ENCODE results near the gene CYSTM1.

CYSTM1 gene

GRCh38 chr5:140239461-140239860, 64.5 kb downstream of the CYSTM1 start:
- no peak for DNase-seq

DNA sequence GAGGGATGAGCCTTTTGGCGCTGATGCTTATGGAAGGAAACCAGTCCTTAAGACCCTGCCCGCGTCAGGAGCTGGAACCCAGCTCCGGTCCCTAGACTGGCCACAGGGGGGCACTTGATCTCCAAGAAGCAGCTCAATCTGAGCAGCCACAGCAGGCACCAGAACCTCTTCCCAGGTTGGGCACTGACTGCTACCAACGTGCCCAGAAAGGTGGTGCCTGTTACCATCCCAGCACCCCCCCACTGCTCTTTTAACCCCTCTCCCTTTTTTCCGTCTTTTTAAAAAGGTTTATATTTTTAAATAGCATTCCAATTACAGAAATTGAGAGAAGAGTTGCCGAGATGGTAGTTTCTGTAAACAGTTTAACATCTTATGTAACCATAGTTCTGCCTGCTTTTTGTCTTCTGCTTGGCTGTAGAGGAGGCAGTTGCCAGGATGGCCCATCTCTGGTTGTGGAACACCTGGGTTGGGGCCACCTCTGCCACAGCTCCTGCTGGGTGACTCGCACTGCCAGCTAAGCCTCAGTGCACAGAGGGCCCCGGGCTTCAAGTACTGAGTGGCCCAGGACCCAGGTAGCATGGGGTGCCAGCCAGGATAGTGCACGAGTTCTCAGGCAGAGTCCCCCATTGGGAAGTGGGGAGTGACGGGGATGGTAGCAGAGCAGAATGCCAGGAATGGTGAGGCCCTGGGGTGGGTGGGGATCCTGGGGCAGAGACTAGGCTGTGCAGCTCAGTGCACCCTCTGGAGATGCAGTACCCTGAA, 65.1 kb downstream of the CYSTM1 start:
- peak; percentile 80 for DNase-seq

DNA sequence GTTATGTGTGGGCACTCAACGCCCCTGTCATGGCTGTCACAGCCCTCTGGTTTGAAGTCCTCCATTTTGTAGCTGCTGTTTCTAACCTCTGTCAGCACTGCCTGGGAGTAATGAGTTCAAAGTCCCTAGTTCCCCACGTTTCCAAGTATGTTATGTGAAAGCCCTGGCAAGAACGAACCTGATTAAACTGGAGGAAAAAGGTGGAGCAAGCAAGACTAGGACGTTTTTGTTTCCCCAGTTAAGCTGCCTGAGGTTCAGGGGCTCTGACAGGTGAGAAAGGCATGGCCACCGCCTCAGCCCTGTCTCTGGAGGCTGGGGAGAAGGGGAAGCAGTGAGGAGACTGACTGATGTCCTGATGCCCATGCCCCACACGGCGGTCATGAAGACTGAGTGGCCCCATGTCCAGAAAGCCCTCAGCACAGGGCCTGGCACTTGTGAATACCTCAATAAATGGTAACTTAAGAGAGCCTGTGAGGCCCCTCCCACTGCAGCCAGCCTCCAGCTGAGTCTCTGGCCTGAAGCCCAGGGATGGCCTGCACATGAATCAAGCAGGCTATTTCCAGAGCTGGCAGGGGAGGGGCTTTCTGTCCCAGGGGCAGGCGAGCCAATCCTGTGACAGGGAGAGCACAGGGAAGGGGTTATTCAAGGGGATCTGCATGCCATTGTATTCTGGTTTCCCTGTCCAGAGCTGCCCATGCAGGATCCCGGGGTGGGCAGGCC, 66.2 kb downstream of the CYSTM1 start:
- peak; percentile 56 for DNase-seq

- no peak for DNase-seq
Measured at GRCh38 chr5:140242099-140242498, 67.1 kb downstream of the CYSTM1 start.

GRCh38 chr5:140242890-140243585, 68.0 kb downstream of the CYSTM1 start:
- no peak for DNase-seq

DNA sequence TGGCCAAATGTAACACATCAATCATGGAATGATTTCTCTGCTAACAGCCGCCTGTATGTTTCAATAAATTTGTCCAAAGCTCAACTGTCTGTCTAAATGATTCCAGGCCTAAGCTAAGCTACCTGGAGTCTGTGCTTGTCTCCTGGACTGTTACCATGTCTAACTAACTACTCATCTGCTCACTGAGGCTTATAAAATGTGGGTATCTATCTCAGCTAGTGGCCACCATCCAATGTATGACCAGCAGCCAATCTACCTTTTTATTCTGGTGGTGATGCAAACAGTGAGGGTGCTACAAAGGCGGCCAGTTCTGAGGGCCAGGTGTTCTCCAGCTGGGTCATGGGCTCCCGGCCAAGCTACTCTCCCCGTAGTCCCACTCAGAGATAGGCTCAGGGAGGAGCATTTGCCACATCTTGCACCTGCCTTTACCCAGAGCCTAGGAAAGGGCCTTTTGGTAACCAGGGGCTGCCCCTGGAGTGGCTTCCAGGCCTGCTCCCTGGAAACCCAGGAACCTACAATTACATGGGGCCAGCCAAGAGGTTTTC, 68.8 kb downstream of the CYSTM1 start:
- DNase-seq, result no peak

DNA sequence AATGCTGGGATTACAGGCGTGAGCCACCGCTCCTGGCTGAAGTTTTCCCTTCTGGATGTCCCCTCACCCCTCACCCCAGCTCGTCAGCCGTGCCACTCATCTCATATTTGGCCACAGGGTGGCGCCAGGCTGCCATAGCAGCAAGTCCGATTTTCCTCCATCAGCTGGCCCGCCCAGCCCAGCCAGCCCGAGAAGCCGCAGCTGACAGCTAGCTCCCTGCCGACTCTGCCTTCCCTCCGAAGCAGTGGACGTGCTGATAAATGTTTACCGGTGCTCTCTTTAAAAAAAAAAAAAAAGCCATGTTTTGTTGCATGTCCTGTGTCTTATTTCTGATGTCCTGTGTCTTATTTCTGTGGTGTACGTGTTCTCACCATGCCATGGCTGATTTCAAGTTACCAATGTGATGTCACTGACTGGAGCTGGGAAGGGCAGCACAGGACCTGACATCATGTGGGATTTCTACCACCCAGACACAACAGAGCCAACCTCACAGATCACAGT, 69.6 kb downstream of the CYSTM1 start:
- DNase-seq, result peak; percentile 91

- DNase-seq, result peak; percentile 24
Measured at GRCh38 chr5:140245341-140245740, 70.4 kb downstream of the CYSTM1 start.

DNA sequence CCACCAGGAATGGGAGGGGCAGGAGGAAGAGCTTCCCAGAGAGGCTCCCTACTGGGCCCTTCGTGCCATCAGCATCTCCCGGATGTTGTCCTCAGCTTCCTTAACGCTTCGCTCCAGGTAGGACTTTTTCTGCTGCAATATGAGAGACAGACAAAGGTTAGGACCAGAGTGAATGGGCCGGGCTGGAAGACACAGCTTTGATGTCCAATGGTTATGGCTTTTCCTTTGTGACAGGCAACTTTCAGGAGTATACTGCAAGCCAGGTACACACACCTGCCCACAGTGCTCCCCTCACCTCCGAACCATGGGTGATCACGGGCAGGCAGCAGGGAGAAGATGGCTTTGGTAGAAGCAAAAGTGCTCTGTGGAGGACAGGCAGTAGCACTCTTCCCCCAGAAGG, 70.9 kb downstream of the CYSTM1 start:
- no peak for DNase-seq

DNA sequence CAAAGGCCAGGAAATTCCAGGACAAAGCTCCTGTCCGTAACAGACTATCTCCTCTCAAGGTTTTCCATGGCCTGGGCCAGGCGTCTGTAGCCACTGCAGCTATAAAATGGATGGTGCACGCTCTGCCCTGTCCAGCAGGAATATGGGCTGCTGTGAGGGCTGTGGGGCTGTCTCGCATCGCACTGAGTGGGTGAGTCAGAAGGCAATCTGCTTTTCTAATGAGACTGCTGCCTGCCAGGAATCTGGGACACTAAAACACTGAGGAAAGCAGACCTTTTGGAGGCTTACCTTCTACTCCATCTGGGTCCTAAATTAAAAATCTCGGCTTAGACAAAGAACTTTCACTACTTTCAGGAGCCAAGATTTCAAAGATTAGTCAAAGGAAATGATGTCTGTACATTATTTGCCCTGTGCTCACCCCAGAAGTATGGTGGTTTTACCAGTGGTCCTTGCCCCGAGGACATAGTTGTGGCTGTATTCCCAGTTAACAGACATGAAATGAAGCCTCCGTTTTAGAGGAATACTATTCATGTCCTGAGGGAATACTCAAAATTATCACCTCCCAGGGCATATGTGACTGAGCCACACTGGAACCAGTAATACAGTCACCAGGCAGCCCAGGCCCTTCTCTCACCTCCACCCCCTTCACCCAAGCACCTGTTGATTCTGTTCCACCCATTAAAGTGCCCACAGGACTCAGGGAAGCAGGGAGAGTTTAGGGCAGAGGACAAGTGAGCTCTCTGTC, 71.6 kb downstream of the CYSTM1 start:
- no peak for DNase-seq

- no peak for DNase-seq
Measured at GRCh38 chr5:140248414-140248813, 73.4 kb downstream of the CYSTM1 start.

DNA sequence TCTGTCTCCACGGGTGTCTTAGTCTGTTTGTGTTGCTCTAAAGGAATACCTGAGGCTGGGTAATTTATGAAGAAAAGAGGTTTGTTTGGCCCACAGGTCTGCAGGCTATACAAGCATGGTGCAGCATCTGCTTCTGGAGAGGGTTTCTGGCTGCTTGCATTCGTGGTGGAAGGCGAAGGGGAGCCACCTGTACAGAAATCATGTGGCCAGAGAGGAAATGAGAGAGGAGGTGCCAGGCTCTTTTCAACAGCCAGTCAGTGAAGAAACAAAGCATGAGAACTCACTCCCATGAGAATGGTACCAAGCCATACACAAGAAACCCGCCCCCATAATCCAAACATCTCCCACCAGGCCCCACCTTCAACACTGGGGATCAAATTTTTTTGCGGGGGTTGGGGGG, 74.5 kb downstream of the CYSTM1 start:
- DNase-seq, result no peak

DNA sequence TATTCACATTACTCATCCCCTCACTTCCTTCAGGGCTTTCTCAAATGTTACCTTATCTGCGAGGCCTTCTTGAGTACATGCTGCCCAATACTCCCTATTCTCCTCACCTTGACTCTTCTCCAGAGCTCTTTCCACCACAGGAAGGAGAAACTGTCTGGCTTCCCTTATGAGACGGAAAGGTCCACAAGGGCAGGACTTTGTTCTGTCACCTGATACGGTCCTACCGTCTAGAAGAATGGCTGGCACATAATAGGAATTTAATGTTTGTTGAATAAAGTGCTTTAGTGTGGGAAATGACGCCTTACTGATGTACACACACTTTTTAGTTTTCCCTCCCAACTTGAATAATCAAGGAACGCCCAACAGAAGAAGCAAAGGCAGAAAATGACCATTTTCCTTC, 75.4 kb downstream of the CYSTM1 start:
- DNase-seq, result no peak

DNA sequence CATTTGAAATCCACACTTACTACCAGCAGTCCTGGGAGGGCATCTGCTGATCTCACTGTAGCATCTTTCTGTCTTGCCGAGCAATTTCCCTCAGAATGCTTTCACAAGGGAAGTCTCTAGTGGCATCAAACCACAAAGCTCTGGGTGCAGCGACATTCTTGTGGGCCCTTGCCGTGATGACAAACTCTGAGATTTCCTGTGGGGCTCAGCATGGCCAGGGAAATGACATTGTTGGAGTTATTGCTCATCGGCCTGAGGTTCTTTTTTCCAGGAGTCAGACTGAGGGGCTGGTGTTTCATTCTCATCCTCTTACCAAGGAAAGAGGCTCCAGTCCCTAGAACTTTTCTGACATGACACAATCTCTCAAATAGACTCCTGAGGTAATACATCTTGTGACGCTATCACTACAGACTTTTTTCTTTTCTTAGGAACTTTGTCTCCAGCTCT, 76.6 kb downstream of the CYSTM1 start:
- DNase-seq, result peak; percentile 31

DNA sequence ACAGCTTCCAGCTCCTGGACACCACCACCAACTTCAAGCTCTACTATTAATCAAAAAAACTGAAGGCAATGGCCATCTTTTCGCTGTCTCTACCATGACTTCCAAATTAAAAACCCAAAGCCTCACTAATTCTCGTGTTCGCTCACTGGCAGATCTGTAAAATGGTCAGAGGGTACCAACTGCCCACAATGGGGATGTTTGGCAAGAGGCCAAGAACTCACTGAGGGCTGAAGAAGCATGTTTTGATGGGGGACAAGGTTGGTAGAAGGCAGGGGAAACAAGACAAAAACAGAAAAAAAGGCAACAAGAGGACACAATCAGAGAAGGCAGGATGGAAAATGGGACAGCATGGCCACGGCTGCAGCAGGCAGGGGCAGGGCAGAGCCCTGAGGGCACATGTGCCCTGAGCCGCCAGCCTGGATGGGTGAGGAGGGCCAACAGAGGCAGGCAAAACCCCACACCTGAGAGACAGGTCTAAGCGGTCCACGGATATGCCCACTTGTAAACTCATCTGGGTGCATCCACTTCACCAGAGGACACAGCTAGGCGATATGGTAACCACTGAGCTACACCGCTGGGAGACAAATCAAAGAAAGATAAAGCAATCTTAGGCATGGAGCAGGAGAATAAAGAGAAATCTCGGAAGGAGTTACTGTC, 77.6 kb downstream of the CYSTM1 start:
- no peak for DNase-seq

DNA sequence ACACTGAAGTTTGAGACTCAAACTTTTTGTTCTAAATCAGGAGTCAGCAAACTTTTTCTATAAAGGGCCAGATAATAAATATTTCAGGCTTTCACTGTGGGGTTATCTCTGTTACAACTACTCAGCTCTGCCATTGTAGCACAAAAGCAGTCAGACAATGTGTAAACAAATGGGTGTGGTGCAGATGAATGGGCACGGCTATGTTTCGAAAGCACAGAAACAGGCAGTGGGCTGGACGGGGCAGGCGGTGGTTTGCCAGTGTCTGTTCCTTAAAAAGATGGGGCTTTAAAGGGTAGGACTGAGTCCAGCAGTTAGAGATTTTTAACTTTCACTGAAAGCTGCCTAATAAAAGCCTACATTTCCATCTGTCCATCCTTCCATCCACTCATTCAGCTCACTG, 79.0 kb downstream of the CYSTM1 start:
- peak; percentile 18 for DNase-seq

- DNase-seq, result no peak
Measured at GRCh38 chr5:140255460-140256157, 80.6 kb downstream of the CYSTM1 start.

DNA sequence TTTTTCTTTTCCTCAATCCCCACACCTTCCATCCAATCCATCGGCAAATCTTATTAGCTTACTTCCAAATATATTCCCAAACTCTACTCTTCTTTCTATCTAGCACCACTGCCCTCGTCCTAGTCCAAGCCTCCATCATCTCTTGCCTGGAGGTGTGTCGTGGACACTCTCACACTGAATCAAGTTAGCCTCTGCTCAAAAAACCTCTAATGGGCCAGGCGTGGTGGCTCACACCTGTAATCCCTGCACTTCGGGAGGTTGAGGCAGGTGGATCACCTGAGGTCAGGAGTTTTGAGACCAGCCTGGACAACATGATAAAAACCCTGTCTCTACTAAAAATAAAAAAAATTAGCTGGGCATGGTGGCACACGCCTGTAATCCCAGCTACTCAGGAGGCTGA, 81.7 kb downstream of the CYSTM1 start:
- DNase-seq, result no peak

- DNase-seq, result no peak
Measured at GRCh38 chr5:140258016-140258415, 83.0 kb downstream of the CYSTM1 start.

GRCh38 chr5:140258873-140259272, 83.9 kb downstream of the CYSTM1 start:
- no peak for DNase-seq

GRCh38 chr5:140259500-140259899, 84.5 kb downstream of the CYSTM1 start:
- no peak for DNase-seq
